IPS-18c (cell line): ENCODE measurements around the gene THAP2.
A peak's percentile ranks its signal among the peaks of the same experiment; 100 is the strongest.

Experiments
- H3K4me3 ChIP-seq: 2 replicates; pipeline ENCODE4 v1.7.0; 2013; ENCODE audit warnings: low read depth, mild to moderate bottlenecking, low read length, moderate library complexity; ENCODE audit not compliant: insufficient read depth
- H3K9me3 ChIP-seq: one replicate; pipeline ENCODE4 v1.6.1; 2013; ENCODE audit warnings: mild to moderate bottlenecking, low read length, moderate library complexity; ENCODE audit not compliant: control insufficient read depth, insufficient read depth

THAP2 gene

GRCh38 chr12:71663561-71664410, at the start of gene THAP2, which contains the start of gene ZFC3H1:
TSS of gene THAP2 (plus strand) at chr12:71664301. CDS start at chr12:71664510, 209 bp downstream.
TSS of gene ZFC3H1 (minus strand) at chr12:71663848. CDS start at chr12:71663610, 238 bp downstream.
- Histone ChIP-seq H3K9me3 (no peaks in the 10 kb centered on the region), H3K4me3 (peak within 1 kb of the TSS; percentile 98)

GRCh38 chr12:71621938-71622337, 42.2 kb upstream of the THAP2 start:
- H3K9me3 ChIP-seq: no peaks in the 10 kb centered on the region
- H3K4me3 ChIP-seq: no peak overlapping the region

GRCh38 chr12:71625476-71625875, 38.6 kb upstream of the THAP2 start:
- H3K9me3 ChIP-seq: no peaks in the 10 kb centered on the region

GRCh38 chr12:71626098-71626497, 38.0 kb upstream of the THAP2 start:
- Histone ChIP-seq H3K4me3 (no peak overlapping the region), H3K9me3 (no peaks in the 10 kb centered on the region)

More at GRCh38 chr12:71625476-71625875, 38.6 kb upstream of the THAP2 start:
- H3K4me3 ChIP-seq: no peak overlapping the region

- H3K4me3 ChIP-seq: no peak overlapping the region
- no peaks in the 10 kb centered on the region for H3K9me3 ChIP-seq
Measured at GRCh38 chr12:71626768-71627167, 37.3 kb upstream of the THAP2 start.

GRCh38 chr12:71627438-71628002, 36.6 kb upstream of the THAP2 start:
- H3K4me3 ChIP-seq: no peak overlapping the region
- H3K9me3 ChIP-seq: no peaks in the 10 kb centered on the region

- Histone ChIP-seq H3K4me3 (no peak overlapping the region), H3K9me3 (no peaks in the 10 kb centered on the region)
Measured at GRCh38 chr12:71636704-71637115, 27.4 kb upstream of the THAP2 start.

- H3K9me3 ChIP-seq: no peaks in the 10 kb centered on the region
- no peak overlapping the region for H3K4me3 ChIP-seq
Measured at GRCh38 chr12:71638499-71638898, 25.6 kb upstream of the THAP2 start.

- no peak overlapping the region for H3K4me3 ChIP-seq
Measured at GRCh38 chr12:71639341-71639760, 24.8 kb upstream of the THAP2 start.

GRCh38 chr12:71640316-71640715, 23.8 kb upstream of the THAP2 start:
- no peak overlapping the region for H3K4me3 ChIP-seq
- H3K9me3 ChIP-seq: no peaks in the 10 kb centered on the region

More at GRCh38 chr12:71639341-71639760, 24.8 kb upstream of the THAP2 start:
- no peaks in the 10 kb centered on the region for H3K9me3 ChIP-seq

GRCh38 chr12:71641390-71641789, 22.7 kb upstream of the THAP2 start:
- no peak overlapping the region for H3K4me3 ChIP-seq
- H3K9me3 ChIP-seq: no peaks in the 10 kb centered on the region

- H3K9me3 ChIP-seq: no peaks in the 10 kb centered on the region
- no peak overlapping the region for H3K4me3 ChIP-seq
Measured at GRCh38 chr12:71642264-71642663, 21.8 kb upstream of the THAP2 start.

- Histone ChIP-seq H3K4me3 (no peak overlapping the region), H3K9me3 (no peaks in the 10 kb centered on the region)
Measured at GRCh38 chr12:71645268-71645667, 18.8 kb upstream of the THAP2 start.

- Histone ChIP-seq H3K4me3 (no peak overlapping the region), H3K9me3 (no peaks in the 10 kb centered on the region)
Measured at GRCh38 chr12:71646512-71646911, 17.6 kb upstream of the THAP2 start.

- Histone ChIP-seq H3K4me3 (no peak overlapping the region), H3K9me3 (no peaks in the 10 kb centered on the region)
Measured at GRCh38 chr12:71648537-71648936, 15.6 kb upstream of the THAP2 start.

GRCh38 chr12:71649401-71649800, 14.7 kb upstream of the THAP2 start:
- Histone ChIP-seq H3K9me3 (no peaks in the 10 kb centered on the region), H3K4me3 (no peak overlapping the region)

- Histone ChIP-seq H3K9me3 (no peaks in the 10 kb centered on the region), H3K4me3 (no peak overlapping the region)
Measured at GRCh38 chr12:71652656-71653055, 11.4 kb upstream of the THAP2 start.

- Histone ChIP-seq H3K4me3 (no peak overlapping the region), H3K9me3 (no peaks in the 10 kb centered on the region)
Measured at GRCh38 chr12:71653137-71653536, 11.0 kb upstream of the THAP2 start.
